ENCODE data around the gene TBC1D4.

- no peak for TF ChIP-seq POLR2A (IDR thresholded peaks at IDR 0.05)
- TF ChIP-seq, protein P1, sequence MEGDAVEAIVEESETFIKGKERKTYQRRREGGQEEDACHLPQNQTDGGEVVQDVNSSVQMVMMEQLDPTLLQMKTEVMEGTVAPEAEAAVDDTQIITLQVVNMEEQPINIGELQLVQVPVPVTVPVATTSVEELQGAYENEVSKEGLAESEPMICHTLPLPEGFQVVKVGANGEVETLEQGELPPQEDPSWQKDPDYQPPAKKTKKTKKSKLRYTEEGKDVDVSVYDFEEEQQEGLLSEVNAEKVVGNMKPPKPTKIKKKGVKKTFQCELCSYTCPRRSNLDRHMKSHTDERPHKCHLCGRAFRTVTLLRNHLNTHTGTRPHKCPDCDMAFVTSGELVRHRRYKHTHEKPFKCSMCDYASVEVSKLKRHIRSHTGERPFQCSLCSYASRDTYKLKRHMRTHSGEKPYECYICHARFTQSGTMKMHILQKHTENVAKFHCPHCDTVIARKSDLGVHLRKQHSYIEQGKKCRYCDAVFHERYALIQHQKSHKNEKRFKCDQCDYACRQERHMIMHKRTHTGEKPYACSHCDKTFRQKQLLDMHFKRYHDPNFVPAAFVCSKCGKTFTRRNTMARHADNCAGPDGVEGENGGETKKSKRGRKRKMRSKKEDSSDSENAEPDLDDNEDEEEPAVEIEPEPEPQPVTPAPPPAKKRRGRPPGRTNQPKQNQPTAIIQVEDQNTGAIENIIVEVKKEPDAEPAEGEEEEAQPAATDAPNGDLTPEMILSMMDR (IDR thresholded peaks at IDR 0.05) = no peak
Measured at GRCh38 chr13:75411924-75412537, 69.9 kb downstream of the TBC1D4 start.
